Measurements from ENCODE around the gene VPS18.
"Not testable (repeated sequence)": the region's sequence is repeated elsewhere in the genome, so short reads cannot be mapped to it uniquely, and the experiment has no call there.

Gene VPS18, protein sequence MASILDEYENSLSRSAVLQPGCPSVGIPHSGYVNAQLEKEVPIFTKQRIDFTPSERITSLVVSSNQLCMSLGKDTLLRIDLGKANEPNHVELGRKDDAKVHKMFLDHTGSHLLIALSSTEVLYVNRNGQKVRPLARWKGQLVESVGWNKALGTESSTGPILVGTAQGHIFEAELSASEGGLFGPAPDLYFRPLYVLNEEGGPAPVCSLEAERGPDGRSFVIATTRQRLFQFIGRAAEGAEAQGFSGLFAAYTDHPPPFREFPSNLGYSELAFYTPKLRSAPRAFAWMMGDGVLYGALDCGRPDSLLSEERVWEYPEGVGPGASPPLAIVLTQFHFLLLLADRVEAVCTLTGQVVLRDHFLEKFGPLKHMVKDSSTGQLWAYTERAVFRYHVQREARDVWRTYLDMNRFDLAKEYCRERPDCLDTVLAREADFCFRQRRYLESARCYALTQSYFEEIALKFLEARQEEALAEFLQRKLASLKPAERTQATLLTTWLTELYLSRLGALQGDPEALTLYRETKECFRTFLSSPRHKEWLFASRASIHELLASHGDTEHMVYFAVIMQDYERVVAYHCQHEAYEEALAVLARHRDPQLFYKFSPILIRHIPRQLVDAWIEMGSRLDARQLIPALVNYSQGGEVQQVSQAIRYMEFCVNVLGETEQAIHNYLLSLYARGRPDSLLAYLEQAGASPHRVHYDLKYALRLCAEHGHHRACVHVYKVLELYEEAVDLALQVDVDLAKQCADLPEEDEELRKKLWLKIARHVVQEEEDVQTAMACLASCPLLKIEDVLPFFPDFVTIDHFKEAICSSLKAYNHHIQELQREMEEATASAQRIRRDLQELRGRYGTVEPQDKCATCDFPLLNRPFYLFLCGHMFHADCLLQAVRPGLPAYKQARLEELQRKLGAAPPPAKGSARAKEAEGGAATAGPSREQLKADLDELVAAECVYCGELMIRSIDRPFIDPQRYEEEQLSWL

GRCh38 chr15:40893733-40894680 is at the start of gene VPS18:
Gene VPS18 (plus strand): TSS chr15:40894450. CDS start chr15:40894769, 319 bp downstream.
- DNase-seq (ENCODE audit: low read depth in 2 of 2, low spot score in 1 of 2) = peak; percentile 96 to 99

GRCh38 chr15:40844696-40845030 is 49.6 kb upstream of the VPS18 start:
- no peak for DNase-seq (ENCODE audit: low read depth in 2 of 2, low spot score in 1 of 2)

- no peak for DNase-seq (ENCODE audit: low read depth in 2 of 2, low spot score in 1 of 2)
Measured at GRCh38 chr15:40845036-40845435, 49.2 kb upstream of the VPS18 start.

DNA sequence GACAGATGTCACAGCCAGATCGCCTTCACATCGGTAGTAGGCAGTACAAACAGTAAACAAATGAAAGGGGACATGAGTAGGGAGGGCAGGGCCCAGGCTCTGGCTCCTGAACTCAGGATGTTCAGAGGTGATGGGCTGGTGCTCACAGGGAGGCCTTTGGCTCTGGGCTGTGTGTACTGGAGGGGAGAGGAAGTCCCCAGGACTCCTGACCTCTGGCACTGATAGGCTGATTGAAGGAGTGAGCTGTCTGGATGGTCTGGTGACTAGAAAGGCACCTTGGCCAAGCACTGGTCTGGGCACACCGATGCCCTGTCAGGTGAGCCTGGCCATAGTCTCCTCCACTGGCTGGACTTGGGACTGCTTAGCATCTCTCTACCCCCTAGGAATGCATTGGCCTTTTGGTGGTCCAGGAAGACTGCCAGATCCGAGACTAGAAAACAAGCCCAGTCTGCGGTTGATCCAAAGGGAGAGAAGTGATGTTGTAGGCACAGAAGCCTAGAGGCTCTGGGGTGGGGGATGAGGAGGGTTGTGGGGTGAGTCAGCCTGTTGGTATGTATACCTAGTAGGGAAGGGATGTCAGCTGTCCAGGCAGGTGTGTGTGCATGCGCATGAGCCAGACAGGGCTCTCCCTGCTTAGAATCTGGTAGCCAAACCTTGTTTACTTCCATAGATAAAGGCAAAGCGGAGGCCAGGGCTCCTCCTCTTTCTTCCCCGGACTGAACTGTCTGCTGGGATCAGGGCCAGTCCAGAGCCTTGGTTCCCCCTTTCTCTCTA is 48.6 kb upstream of the VPS18 start:
- no peak for DNase-seq (ENCODE audit: low read depth in 2 of 2, low spot score in 1 of 2)

DNA sequence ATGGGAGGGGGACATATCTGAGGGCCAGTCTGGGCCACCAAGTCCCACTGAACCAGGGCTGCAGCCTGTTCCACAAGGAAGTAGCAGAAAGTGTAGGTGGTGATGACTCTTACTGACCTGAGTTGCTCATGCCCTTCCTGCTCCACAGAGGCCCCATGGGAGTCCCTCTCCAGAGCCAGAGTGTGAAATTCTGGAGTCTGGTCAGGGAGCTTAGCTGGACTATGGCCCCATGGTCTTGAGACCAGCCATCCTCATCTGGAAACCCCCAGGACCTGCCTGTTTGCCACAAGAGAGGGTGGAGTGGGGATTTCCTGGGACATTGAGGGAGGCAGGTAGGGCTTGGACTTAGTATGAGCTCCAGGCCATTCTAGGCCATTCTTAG is 47.4 kb upstream of the VPS18 start:
- DNase-seq (ENCODE audit: low read depth in 2 of 2, low spot score in 1 of 2) = no peak

DNA sequence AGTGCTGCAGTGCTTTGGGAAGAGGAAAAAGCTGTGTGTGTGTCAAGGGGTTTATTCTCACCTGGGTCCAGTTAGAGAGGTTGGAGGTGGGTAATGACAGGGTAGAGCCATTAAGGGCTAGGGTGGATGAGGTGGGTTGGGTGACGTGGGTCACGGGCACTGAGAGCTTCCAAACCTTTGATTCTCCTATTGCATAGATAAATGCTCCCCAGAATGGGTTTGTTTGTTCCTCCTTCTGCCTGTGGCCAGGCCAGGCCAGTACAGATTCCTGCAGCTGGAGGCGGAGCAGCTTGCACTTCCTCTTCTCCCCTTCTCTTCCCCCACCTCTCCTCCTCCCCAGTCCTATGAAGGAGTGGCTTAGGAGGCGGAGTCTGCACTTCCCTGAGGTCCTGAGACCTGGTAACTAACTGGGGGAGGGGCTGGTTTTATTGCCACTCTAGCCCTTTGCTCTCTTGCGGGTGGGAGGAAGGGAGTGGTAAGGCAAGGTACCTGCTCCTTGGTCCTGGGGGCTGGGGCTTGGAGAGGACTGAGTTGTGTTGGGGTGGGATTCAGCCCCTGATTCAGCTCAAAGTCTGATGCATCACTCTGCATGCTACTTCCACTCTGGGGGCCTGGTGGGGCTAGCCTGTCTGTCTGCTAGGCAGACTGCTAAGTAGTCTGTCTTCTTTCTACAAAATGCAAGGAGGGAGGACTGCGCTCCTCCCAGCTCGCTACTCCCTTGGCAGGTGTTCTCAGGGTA is 46.9 kb upstream of the VPS18 start:
- no peak for DNase-seq (ENCODE audit: low read depth in 2 of 2, low spot score in 1 of 2)

GRCh38 chr15:40850576-40851112 is 43.6 kb upstream of the VPS18 start:
- DNase-seq (ENCODE audit: low read depth in 2 of 2, low spot score in 1 of 2) = no peak

- DNase-seq (ENCODE audit: low read depth in 2 of 2, low spot score in 1 of 2) = no peak
Measured at GRCh38 chr15:40852529-40852928, 41.7 kb upstream of the VPS18 start.

GRCh38 chr15:40853241-40853890 is 40.9 kb upstream of the VPS18 start:
- DNase-seq (ENCODE audit: low read depth in 2 of 2, low spot score in 1 of 2) = no peak

GRCh38 chr15:40854161-40854560 is 40.1 kb upstream of the VPS18 start:
- no peak for DNase-seq (ENCODE audit: low read depth in 2 of 2, low spot score in 1 of 2)

- DNase-seq (ENCODE audit: low read depth in 2 of 2, low spot score in 1 of 2) = no peak
Measured at GRCh38 chr15:40855706-40856234, 38.5 kb upstream of the VPS18 start.

DNA sequence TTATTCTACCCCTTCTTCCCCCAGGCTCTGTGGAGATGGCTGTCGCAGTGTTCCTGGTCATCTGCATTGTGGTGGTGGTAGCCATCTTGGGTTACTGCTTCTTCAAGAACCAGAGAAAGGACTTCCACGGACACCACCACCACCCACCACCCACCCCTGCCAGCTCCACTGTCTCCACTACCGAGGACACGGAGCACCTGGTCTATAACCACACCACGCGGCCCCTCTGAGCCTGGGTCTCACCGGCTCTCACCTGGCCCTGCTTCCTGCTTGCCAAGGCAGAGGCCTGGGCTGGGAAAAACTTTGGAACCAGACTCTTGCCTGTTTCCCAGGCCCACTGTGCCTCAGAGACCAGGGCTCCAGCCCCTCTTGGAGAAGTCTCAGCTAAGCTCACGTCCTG is 37.5 kb upstream of the VPS18 start:
- no peak for DNase-seq (ENCODE audit: low read depth in 2 of 2, low spot score in 1 of 2)

DNA sequence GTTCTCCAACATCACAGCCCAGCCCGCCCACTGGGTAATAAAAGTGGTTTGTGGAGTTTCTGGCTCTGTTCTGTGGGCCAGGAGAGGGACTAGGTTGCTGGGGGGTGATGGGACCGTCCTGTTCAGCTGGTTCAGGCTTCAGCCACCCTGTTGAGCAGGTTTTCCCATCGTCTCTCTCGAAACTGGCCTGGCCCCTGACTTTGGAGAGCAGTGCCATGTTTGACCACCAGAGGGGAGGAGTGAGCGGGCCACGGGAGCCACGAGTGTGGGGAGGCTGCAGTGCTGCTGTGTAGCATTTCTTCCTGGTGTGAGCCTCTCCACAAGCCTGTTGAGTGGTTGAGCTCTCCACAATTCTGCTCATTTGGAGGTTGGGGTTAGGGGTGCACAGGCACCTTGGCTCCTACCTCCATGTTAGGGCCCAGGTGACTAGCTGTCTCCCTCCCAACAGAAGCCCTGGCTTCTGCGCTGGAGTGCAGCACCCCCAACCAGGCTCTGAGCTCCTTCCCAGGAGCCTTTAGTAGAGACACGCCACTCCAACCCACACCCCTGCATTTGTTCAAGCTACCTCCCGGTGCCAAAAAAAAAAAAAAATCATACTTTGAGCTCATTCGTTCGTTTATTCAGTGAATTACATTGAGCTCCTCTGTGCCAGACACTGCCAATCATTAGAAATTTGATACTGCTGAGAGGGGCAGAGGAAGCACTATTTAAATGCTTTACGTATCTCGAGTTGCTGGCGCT is 36.5 kb upstream of the VPS18 start:
- DNase-seq (ENCODE audit: low read depth in 2 of 2, low spot score in 1 of 2) = peak; percentile 47 to 78

DNA sequence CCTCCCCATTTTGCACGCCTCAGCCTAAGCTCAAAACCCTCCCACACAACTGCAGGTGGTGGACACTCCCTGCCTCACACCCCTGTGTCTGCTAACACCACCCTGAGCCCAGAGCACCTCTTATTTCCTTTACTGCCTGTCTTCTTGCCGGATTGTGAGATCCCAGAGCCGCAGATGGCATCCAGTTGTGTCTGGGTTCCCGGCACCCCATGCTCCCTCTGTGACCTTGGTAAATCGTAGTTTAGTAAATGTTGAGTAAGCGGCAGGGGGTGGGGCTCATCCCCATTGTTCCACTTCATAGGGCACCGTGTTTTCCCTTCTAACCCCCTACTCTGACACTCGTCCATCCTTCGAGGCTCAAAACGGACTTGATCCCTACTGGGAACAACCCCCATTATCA is 35.5 kb upstream of the VPS18 start:
- no peak for DNase-seq (ENCODE audit: low read depth in 2 of 2, low spot score in 1 of 2)

DNA sequence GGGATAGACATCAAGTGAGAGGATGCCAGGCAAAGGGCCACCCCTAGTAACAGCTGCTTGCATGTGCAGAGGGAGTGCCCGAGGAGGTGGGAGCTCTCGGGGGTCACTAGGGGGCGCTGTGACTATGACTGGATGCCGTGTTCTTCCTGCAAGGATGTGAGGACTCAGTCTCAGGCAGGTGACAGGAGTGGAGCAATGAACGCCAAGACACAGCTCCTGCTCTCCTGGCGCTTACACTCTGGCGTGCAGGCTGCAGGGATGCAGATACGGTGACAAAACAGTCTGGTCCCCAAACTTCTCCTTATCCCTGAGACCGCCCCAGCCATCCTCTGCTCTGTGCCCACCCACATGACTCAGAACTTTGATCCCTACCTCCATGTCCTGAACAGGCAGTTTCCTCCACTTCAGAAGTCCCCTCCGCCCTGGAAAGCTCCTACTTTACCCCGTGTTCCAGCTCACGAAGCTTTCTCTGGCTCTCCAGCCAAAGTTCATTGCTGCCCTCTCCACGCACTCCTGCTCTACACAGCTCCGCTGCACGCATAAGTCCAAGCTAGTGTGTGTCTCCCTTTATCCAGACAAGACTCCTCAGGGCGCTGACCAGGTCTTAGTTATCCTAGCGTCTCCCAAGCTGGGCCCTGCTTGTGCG is 34.9 kb upstream of the VPS18 start:
- peak; percentile 52 to 75 for DNase-seq (ENCODE audit: low read depth in 2 of 2, low spot score in 1 of 2)

- DNase-seq (ENCODE audit: low read depth in 2 of 2, low spot score in 1 of 2) = not testable (repeated sequence)
Measured at GRCh38 chr15:40861147-40861546, 33.1 kb upstream of the VPS18 start.

DNA sequence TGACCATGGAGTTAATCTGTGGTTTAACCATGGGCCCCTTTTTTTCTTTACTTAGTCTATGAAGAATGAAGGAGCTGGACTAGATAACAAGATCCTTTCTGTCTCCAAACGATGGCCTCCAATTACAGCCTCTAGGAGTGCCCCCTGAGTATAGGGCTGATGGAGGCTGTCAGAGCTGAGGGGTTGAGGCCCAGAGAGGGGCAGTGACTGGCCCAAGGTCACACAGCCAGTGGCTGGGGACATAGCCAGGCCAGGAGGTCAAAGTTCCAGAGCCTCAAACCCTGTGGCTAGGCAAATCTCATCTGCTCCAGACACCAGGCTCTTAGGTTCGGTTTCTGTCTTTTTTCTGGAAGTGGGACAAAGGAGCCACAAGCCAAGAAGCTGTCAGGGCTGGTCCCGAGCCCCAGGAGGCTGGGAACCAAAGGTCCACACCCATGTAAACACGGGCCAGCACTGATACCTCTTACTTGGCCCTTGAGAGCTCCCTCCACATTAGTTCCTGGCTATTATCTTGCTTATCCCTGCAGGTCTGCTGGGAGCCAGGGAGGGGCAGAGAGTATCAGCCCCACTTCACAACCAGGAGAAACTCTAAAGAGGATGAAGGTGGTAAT is 30.5 kb upstream of the VPS18 start:
- DNase-seq (ENCODE audit: low read depth in 2 of 2, low spot score in 1 of 2) = no peak
